Measurements from ENCODE around the gene UQCRC1.

DNA sequence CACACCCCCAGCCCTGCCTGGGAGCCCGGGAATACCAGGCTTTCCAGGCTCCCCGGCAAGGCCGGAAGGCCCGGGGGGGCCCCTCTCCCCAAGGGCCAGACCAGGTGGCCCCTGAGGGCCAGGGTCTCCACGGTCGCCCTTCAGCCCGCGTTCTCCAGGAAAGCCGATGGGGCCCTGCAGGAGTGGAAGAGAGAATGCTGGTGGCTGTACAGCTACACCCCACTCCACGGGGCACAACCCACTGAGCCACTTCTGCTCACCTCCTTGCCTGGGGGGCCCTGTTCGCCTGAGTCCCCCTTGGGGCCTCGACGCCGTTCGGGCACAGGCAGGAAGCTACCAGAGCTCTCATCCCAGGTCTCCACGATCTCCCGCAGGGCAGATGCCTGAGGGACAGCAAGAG is 34.1 kb downstream of the UQCRC1 start:
- TF ChIP-seq, protein P1, sequence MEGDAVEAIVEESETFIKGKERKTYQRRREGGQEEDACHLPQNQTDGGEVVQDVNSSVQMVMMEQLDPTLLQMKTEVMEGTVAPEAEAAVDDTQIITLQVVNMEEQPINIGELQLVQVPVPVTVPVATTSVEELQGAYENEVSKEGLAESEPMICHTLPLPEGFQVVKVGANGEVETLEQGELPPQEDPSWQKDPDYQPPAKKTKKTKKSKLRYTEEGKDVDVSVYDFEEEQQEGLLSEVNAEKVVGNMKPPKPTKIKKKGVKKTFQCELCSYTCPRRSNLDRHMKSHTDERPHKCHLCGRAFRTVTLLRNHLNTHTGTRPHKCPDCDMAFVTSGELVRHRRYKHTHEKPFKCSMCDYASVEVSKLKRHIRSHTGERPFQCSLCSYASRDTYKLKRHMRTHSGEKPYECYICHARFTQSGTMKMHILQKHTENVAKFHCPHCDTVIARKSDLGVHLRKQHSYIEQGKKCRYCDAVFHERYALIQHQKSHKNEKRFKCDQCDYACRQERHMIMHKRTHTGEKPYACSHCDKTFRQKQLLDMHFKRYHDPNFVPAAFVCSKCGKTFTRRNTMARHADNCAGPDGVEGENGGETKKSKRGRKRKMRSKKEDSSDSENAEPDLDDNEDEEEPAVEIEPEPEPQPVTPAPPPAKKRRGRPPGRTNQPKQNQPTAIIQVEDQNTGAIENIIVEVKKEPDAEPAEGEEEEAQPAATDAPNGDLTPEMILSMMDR (IDR thresholded peaks at IDR 0.05; ENCODE audit: insufficient read depth, low read length): no peak
- no peak for TF ChIP-seq POLR2AphosphoS5 (IDR thresholded peaks at IDR 0.05; ENCODE audit: low read depth)
- TF ChIP-seq, protein P2, sequence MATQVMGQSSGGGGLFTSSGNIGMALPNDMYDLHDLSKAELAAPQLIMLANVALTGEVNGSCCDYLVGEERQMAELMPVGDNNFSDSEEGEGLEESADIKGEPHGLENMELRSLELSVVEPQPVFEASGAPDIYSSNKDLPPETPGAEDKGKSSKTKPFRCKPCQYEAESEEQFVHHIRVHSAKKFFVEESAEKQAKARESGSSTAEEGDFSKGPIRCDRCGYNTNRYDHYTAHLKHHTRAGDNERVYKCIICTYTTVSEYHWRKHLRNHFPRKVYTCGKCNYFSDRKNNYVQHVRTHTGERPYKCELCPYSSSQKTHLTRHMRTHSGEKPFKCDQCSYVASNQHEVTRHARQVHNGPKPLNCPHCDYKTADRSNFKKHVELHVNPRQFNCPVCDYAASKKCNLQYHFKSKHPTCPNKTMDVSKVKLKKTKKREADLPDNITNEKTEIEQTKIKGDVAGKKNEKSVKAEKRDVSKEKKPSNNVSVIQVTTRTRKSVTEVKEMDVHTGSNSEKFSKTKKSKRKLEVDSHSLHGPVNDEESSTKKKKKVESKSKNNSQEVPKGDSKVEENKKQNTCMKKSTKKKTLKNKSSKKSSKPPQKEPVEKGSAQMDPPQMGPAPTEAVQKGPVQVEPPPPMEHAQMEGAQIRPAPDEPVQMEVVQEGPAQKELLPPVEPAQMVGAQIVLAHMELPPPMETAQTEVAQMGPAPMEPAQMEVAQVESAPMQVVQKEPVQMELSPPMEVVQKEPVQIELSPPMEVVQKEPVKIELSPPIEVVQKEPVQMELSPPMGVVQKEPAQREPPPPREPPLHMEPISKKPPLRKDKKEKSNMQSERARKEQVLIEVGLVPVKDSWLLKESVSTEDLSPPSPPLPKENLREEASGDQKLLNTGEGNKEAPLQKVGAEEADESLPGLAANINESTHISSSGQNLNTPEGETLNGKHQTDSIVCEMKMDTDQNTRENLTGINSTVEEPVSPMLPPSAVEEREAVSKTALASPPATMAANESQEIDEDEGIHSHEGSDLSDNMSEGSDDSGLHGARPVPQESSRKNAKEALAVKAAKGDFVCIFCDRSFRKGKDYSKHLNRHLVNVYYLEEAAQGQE (IDR thresholded peaks at IDR 0.05; ENCODE audit: insufficient replicate concordance, low read depth): no peak
- TF ChIP-seq GABPA (IDR thresholded peaks at IDR 0.05; ENCODE audit: low read depth): no peak
